ENCODE data around the gene PROCA1.

DNA sequence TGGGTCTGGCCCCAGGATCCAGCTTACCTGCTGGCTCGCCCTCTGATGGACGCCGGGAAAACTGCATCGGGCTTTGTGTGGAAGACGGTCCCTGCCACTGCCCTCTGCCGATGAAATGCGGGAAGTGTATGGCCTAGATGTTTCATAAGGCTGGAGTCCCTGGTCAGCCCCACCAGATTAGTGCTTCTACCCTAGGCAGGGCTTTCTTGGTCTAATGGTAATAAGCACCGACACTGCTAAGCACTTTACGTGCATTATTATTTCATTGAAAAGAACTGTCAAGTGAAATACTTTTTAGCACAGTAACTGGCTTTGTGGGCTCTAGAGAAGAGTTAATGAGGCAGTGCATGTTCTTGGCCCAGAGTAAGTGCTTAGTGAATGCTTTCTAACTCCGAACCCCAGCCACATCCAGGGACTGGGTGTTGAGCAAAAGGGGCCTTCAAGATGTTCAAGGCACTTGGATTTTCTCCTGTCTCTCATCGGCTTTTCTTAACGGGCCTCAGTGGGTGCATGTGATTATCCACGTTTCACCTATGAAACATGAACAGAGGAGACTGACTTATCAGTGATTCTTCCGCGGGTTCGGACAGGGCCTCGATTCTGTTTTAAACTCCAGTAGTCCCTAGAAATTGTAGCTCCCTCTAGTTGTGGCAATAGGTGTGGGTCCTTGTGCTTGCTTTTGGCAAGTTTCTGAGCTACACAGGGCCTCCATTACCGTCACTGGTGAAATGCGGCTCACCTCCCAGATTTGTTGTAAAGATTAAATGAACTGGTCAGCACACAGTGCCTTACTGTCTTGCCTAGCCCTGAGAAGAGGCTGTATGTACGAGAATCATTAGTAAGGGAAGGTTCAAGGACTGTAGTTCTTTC, 38.7 kb upstream of the PROCA1 start:
- TF ChIP-seq, protein P1, sequence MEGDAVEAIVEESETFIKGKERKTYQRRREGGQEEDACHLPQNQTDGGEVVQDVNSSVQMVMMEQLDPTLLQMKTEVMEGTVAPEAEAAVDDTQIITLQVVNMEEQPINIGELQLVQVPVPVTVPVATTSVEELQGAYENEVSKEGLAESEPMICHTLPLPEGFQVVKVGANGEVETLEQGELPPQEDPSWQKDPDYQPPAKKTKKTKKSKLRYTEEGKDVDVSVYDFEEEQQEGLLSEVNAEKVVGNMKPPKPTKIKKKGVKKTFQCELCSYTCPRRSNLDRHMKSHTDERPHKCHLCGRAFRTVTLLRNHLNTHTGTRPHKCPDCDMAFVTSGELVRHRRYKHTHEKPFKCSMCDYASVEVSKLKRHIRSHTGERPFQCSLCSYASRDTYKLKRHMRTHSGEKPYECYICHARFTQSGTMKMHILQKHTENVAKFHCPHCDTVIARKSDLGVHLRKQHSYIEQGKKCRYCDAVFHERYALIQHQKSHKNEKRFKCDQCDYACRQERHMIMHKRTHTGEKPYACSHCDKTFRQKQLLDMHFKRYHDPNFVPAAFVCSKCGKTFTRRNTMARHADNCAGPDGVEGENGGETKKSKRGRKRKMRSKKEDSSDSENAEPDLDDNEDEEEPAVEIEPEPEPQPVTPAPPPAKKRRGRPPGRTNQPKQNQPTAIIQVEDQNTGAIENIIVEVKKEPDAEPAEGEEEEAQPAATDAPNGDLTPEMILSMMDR (conservative IDR thresholded peaks at IDR 0.05 in 1 of 2, IDR thresholded peaks at IDR 0.05 in 1 of 2; ENCODE audit: extremely low read depth in 1 of 2, insufficient read depth in 1 of 2, low read depth in 1 of 2, low read length in 2 of 2) = peak; percentile 100
- TF ChIP-seq EZH2 (IDR thresholded peaks at IDR 0.05; ENCODE audit: borderline replicate concordance, low read length) = no peak

Data from mammary epithelial cell (primary cell).